Left lobe of liver (tissue), 2 donors: ENCODE data around the gene MXRA8. TPM values are rescaled to one million over a fixed set of nuclear protein-coding genes. Genes with fewer than 3 reads are reported as not detected.
A peak's percentile ranks its signal among the peaks of the same experiment; 100 is the strongest.

Experiments
- ATAC-seq: fragments of 200-7000 bp; cut with Tn5 transposase; one replicate; pipeline ENCODE4 v1.9.1; 2020; ENCODE audit warnings: mild to moderate bottlenecking, moderate library complexity
- DNase-seq: peaks from one replicate; pipeline ENCODE4 v3.0.0-alpha.2; 2020; ENCODE audit warnings: low spot score
- total RNA-seq: library from RNA; stranded (reverse); gene quantifications from one replicate; pipeline ENCODE4 v1.2.1, GENCODE V29; 2021
- donor health status: DM: no; HTN: no; CAD: no; lungs with moderate emphysema.
- donor health status: DM: no; HTN: yes; CAD: no.

The MXRA8 gene
- total RNA-seq, 1 donor from 2014 or later, result 4.5 TPM

- no peak for ATAC-seq
- no peak for DNase-seq
These were observed 20.1 kb downstream of the MXRA8 start for GRCh38 chr1:1338278-1338677.

DNA sequence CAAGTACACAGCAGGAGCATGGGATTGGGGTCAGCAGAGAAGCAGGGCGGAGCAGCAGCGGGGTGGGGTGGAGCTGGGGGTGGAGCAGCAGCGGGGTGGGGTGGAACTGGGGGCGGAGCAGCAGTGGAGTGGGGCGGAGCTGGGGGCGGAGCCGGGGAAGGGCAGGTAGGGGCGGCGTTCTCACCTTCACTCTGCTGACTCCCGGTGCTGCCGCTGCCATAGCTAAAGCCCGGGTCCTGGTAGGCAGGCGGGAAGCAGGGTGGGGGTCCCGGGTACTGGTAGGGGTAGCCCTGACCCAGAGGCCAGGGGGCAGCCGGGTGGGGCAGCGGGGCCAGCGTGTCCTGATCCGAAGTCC, 20.6 kb downstream of the MXRA8 start:
- peak; percentile 16 for ATAC-seq
- DNase-seq, result no peak

GRCh38 chr1:1336931-1337792, 21.2 kb downstream of the MXRA8 start:
- DNase-seq, result no peak
- ATAC-seq, result no peak

- no peak for DNase-seq
- no peak for ATAC-seq
These were observed 21.9 kb downstream of the MXRA8 start for GRCh38 chr1:1336446-1336845.

- no peak for ATAC-seq
These were observed 22.5 kb downstream of the MXRA8 start for GRCh38 chr1:1335792-1336248.

GRCh38 chr1:1335283-1335682, 23.1 kb downstream of the MXRA8 start:
- ATAC-seq (no peak), DNase-seq (no peak)

More at GRCh38 chr1:1335792-1336248, 22.5 kb downstream of the MXRA8 start:
- DNase-seq, result no peak

DNA sequence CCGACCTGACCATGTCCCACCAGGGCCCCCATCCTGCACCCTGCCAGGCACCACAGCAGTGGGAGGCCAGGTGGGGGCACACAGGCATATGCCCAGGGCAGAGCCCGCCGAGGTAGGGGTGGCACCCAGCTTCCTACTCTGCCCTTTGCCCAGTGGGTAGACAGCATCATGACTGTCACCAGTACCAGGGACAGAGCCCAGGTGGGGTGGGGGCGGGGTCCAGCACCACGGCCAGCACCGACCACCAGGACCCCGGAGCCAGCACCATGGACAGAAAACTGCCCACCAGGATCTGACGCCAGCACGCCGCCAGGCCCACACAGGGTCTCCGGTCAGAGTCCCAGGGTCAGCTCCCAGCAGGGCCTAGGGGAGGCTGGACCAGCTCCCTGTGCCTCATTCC, 23.5 kb downstream of the MXRA8 start:
- no peak for DNase-seq

DNA sequence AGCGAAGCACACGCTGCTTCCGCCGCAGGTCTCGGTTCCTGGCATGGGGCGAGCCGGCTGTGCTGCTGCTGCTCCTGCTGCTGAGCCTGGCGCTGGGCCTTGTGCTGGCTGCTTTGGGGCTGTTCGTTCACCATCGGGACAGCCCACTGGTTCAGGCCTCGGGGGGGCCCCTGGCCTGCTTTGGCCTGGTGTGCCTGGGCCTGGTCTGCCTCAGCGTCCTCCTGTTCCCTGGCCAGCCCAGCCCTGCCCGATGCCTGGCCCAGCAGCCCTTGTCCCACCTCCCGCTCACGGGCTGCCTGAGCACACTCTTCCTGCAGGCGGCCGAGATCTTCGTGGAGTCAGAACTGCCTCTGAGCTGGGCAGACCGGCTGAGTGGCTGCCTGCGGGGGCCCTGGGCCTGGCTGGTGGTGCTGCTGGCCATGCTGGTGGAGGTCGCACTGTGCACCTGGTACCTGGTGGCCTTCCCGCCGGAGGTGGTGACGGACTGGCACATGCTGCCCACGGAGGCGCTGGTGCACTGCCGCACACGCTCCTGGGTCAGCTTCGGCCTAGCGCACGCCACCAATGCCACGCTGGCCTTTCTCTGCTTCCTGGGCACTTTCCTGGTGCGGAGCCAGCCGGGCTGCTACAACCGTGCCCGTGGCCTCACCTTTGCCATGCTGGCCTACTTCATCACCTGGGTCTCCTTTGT, 24.7 kb downstream of the MXRA8 start:
- ATAC-seq (peak; percentile 45), DNase-seq (no peak)

More for the DNA sequence above, 23.5 kb downstream of the MXRA8 start:
- no peak for ATAC-seq

GRCh38 chr1:1332774-1333480, 25.4 kb downstream of the MXRA8 start:
- DNase-seq (peak; percentile 83), ATAC-seq (peak; percentile 60)

DNA sequence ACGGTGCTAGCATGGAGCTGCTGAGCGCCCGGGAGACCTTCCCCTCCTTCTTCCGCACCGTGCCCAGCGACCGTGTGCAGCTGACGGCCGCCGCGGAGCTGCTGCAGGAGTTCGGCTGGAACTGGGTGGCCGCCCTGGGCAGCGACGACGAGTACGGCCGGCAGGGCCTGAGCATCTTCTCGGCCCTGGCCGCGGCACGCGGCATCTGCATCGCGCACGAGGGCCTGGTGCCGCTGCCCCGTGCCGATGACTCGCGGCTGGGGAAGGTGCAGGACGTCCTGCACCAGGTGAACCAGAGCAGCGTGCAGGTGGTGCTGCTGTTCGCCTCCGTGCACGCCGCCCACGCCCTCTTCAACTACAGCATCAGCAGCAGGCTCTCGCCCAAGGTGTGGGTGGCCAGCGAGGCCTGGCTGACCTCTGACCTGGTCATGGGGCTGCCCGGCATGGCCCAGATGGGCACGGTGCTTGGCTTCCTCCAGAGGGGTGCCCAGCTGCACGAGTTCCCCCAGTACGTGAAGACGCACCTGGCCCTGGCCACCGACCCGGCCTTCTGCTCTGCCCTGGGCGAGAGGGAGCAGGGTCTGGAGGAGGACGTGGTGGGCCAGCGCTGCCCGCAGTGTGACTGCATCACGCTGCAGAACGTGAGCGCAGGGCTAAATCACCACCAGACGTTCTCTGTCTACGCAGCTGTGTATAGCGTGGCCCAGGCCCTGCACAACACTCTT, 26.2 kb downstream of the MXRA8 start:
- DNase-seq (no peak), ATAC-seq (peak; percentile 39)

GRCh38 chr1:1331068-1331965, 27.0 kb downstream of the MXRA8 start, which contains the start of gene TAS1R3:
Gene TAS1R3, plus strand, starts transcription at chr1:1331280. Its CDS starts 66 bp downstream, at chr1:1331346.
- ATAC-seq, result no peak
- no peak for DNase-seq

GRCh38 chr1:1330366-1331067, 27.8 kb downstream of the MXRA8 start:
- ATAC-seq (no peak), DNase-seq (no peak)

DNA sequence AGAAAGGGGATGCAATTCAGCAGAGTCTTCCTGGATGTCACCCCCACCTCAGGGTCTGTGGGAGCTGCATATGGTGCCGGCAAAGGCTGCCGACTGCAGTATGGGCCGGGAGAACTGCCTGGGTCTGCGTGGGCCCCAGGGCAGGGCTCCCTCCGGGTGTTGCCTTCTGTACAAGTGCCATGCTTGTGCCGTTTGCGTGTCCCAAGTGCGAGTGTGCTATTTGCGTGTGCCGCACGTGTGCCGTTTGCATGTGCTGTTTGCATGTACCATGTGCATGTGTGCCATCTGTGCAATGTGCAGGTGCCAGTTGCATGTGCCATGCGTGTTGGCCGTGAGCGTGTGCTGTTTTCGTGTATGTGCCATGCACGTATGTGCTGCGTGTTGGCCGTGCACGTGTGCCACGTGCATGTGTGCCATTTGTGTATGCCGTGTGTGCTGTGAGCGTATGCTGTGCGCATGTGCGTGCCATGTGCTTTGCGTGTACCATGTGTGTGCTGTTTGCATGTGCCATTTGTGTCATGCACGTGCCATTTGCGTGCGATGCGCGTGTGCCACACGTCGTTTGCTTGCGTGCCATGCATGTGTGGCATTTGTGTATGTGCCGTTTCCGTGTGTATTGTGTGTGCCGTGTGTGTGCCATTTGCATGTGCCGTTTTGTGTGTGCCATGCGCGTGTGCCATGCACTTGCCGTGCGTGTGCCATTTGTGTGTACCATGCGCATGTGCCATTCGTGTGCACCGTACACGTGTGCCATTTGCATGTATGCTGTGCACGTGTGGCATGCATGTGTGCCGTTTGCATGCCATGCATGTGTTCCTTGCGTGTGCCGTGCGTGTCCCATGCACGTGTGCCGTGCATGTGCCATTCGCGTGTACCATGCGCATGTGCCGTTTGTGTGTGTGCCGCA, 28.8 kb downstream of the MXRA8 start:
- ATAC-seq (no peak), DNase-seq (no peak)

- no peak for ATAC-seq
- DNase-seq, result no peak
These were observed 30.1 kb downstream of the MXRA8 start for GRCh38 chr1:1328254-1328653.

GRCh38 chr1:1327291-1327690, 31.1 kb downstream of the MXRA8 start:
- DNase-seq (no peak), ATAC-seq (no peak)

DNA sequence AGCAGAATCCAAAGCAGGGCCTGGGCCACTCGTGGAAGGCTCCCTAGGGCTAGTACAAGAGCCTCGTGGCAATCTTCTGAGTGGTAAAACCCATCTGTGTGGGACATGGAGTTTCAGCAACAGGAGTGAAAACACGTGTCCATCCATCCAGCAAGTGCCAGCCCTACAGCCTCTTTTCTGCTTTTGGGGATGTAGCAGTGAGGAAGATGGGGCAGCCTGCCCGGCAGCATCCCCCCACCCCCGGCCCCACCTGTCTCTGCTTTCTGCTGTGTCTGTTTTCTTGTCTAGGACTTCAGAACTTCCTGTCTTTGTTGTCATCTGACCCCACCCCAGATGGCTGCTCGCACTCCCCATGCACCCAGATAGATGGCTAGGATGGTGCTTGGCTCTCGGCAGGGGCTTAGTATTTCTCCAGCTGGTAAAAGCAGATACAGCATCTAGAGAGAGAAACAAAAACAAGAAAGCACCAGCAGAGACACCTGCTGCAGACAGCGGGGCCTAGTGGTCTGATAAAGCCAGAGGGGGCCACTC, 32.2 kb downstream of the MXRA8 start:
- DNase-seq (no peak), ATAC-seq (no peak)

DNA sequence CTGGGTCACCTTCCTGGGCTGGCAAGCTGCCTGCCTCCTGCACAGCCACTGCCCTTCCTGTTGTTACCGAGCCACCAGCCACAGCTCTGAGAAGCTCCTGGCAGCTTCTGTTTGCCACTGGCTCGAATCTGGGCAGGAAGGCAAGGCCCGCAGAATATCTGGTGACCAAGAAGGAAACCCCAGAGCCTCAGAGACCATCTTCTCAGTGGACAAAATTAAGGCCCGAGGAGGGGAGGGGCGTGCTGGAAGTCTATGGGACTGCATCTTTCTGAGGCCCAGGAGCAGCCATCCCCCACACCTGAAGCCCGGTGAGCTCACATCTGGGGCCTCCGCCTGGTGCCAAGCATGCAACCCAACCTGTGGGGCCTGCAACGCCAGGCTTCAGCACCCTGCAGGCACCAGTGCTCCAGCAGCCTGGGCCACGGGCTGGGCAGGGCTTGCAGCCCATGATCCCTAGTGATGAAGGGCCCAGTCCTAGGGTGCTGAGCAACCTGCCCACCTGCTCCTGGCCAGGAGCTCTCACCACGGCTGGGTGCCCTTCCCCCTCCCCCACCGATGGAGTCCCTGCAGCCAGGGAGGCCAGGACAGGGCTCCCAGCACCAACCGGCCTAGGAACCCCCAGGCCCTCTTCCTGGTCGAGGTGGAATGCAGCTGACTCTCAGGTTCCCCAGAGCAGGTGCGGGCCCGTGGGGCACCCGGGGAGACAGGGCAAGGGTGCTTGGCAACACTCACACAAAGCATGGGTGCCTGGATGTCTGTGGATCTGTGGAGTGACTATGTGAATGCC, 32.9 kb downstream of the MXRA8 start:
- DNase-seq, result peak; percentile 89
- ATAC-seq, result no peak
